GM19397 (cell line): ENCODE measurements around the gene NOC4L.
"Not testable (repeated sequence)": the region's sequence is repeated elsewhere in the genome, so short reads cannot be mapped to it uniquely, and the experiment has no call there.

ENCODE experiments used
- ATAC-seq: cut with Tn5 transposase; IDR thresholded peaks from one replicate; pipeline ENCODE4 v1.9.1; 2021; ENCODE audit warnings: mild to moderate bottlenecking, moderate library complexity; ENCODE audit not compliant: unreplicated experiment

NOC4L gene

DNA sequence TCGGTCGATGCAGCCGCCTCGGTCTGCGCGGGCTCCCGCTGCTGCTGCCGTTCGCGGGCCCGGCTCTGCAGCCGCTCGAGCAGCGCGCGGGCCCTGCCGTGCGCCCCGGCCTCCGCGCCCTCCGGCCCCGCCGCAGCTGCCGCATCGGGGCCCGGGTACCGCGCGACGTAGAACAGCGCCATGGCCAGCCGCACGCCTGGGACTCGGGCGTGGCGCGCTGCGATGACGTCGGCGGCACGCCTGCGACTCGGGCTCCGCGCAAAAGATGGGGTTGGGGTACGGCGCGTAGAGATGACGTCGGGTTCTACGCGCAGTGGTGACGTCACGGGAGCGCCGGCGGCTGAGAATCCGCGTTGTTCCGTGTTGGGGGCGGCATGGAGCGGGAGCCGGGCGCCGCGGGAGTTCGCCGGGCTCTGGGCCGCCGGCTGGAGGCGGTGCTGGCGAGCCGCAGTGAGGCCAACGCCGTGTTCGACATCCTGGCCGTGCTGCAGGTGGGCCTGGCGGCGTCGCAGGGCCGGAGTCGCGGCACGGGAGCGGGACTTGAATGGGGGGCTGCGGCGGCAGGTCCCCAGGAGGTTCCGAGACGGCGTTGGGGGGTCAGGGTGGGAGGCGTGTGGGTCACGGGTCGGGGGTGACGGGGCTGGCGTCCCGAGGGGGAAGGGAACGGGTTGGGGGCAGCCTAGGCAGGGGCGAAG lies at the start of gene NOC4L, which contains the start of gene DDX51:
TSS of gene NOC4L (plus strand) at position 343 of the 695 bp plus-strand sequence. CDS start at position 375, 32 bp downstream.
TSS of gene DDX51 (minus strand) at position 205 of the 695 bp plus-strand sequence. CDS start at position 182, 23 bp downstream.
- peak; percentile 87 for ATAC-seq

DNA sequence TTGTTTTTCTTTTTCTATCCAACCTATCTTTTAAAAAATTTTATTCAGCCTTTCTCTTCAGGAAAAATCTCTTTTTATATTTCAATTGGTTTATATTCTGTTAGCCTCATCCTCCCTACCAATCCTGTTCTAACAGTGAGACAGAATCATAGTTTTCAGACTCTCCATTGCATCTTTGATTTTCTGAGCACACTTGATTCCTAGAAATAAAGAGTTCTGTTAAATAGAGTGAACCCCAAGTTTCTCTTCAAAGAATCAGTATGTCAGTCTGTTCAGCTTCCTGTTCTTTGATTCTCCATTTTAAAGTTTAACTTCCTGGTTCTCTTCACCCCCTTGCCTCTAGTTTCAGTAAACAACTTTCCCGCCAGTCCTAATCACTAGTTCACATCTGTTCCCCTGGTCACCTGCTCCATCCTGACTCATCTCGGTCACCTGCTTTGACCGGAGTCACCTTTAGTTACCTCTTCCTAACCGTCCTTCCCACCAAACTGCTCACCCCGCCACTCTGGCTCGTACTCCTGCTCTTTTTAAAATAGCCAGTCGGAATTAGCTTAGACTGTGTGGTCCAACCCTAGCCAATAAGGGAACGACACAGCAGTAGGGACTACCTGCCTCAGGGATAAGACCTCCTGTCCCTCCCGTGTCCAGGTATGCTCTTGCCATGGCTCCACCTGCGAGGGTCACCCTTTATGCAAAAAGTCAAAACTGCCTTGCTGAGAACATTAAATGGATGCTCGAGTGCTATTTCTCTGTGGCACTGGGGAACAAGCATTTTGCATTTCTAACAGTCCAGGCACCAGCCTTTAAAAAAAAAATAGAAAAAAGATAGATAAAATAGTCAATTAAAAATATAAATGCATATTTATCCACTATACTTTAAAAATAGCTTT lies 48.5 kb upstream of the NOC4L start:
- ATAC-seq = no peak

DNA sequence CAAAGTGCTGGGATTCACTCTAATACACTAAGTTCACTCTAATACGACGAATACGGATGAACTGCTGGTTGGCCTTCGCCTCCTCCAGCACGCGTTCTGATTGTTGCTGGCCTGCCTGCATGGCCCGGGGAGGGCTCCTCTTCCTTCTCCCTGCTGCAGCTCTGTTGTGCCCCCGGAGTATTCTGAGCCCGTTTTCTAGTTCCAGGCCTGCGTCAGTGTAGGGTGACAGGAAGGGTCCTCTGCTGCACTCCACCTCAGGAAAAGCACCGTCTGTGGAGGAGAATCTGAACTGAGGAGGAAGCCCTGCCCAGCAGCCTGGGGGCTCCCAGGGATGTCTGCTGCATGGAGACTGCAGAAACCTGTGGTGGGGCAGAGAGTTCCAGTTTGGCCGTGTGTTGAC lies 44.5 kb upstream of the NOC4L start:
- ATAC-seq = no peak

DNA sequence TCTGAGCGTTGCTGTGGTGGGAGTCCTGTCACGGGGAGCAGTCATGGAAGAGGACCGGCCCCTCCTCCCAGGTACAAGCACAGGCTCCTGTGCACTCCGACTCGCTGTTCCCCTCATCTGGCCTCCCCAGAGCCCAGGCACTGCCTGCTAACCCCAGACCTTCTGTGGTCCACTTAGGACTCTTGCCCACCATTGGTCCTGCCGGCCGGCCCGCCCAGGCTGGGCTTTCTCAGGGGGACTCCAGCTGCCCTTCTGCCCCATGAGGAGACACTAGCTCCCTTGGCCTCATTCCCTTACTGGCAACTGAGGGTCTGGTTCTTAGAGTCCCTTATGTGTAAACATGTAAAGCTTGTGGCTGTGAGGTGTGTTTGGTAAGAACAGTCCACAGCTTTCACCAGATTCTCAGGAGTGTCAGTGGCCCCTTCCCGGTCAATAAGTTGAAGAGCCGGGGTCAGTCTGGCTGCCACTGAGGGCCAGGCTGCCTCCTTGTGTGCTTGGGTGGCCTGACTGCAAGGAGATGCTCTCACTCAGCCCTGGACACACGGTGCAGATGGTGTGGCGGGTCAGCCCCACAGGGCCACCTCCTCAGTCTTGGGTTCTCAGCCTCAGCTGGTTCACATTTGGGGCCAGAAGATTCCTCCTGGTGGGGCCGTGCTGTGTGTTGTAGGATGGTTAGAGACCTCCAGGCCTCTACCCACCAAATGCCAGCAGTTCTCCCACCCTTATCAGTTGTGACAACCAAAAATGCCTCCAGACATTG lies 43.8 kb upstream of the NOC4L start:
- no peak for ATAC-seq

DNA sequence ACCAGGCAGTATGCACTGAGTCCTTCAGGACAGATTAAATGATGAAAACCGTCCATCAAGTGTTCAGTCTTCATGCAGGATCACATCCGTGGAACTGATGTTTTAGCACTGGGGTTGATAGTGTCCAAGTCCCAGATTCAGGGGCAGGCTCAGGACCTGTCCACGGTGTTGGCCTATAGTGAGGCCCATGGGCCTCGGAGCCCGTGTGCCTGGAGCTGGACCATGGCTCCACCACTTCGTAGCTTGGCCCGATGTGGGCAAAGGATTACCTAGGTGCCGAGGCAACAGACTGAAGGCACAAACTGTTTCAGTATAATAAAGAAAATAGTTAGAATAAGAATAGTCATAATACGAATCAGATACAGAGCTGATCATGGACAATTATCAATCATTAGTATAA lies 42.0 kb upstream of the NOC4L start:
- no peak for ATAC-seq

- ATAC-seq = not testable (repeated sequence)
Observed at GRCh38 chr12:132103072-132103471, 41.2 kb upstream of the NOC4L start.

DNA sequence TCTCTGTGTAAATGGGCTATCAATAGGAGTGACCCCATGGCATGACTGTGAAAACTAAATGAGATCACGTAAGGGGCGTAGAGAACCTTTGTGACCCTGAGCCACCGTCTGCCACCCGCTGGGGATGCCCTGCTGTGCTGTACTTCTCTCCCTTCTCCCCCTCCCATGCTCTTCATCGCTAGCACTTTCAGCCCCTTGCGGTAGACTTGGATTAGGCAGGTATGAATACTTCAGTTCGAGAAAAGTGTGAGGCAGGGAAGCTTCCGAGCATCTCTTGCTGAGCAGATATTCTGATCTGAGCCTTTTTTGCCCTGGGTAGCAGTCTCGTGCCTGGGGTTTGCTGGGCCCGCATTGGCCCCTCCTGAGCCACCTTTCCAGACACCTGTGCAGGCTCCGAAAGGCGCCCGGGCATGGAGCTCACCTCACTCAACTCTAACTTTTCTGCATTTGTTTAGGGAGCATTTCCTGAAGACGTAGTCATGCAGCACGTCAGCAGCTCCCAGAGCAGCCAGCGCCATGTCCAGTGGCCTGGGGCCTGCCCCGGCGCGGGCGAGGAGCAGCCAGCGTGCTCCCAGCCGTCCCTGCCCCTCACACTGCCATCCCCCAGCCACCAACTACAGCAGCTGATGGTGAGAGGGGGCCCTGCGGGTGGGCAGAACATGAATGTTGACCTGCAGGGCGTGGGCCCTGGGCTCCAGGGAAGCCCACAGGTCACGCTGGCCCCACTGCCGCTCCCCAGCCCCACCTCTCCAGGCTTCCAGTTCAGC lies 40.5 kb upstream of the NOC4L start:
- ATAC-seq = no peak

GRCh38 chr12:132105467-132105866 lies 38.8 kb upstream of the NOC4L start:
- no peak for ATAC-seq

- no peak for ATAC-seq
Observed at GRCh38 chr12:132106921-132107320, 37.3 kb upstream of the NOC4L start.

- ATAC-seq = no peak
Observed at GRCh38 chr12:132108211-132108832, 35.9 kb upstream of the NOC4L start.

GRCh38 chr12:132109741-132110140 lies 34.5 kb upstream of the NOC4L start:
- ATAC-seq = no peak

DNA sequence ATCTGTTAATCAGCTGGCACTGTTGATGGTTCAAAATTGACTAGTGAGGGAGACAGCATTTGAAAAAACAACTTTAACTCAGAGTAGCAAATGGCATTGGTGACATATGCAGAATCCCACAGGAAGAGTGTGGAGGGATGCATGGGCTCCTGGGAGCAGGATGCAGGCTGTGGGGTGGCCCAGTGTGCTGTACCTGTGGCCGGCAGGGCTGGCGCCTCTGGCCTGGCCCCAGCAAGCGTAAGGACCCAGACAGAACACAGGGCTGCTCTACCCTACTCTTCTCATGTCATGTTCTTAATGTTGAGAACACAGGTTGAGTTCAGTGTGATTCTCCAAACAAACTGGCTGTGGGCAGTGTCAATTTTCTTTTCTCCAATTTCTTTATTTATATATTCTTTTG lies 33.6 kb upstream of the NOC4L start:
- ATAC-seq = no peak

- no peak for ATAC-seq
Observed at GRCh38 chr12:132111654-132112304, 32.5 kb upstream of the NOC4L start.

DNA sequence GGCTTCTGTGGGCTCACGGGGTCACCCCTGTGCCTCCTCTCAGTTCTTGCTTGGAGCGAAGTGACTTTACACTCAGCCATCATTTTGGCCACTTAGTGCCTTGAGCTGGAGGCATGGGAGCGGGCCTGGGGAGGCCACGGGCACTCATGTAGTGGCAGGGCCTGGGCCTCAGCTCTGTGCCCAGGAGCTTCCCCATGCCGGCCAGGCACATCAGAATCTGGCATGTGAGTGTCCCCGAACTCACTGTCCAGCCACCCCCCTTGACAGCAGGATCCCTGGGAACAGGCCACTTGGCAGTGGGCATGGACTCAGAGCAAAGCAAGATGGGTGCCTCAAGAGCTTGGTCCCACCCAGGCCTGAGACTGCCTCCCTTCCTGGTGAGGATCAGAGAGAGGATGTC lies 29.6 kb upstream of the NOC4L start:
- ATAC-seq = no peak

- no peak for ATAC-seq
Observed at GRCh38 chr12:132115500-132115899, 28.8 kb upstream of the NOC4L start.

- no peak for ATAC-seq
Observed at GRCh38 chr12:132116709-132117557, 27.3 kb upstream of the NOC4L start.

GRCh38 chr12:132117558-132117875 lies 26.7 kb upstream of the NOC4L start:
- ATAC-seq = no peak

- ATAC-seq = no peak
Observed at GRCh38 chr12:132118876-132119275, 25.4 kb upstream of the NOC4L start.

DNA sequence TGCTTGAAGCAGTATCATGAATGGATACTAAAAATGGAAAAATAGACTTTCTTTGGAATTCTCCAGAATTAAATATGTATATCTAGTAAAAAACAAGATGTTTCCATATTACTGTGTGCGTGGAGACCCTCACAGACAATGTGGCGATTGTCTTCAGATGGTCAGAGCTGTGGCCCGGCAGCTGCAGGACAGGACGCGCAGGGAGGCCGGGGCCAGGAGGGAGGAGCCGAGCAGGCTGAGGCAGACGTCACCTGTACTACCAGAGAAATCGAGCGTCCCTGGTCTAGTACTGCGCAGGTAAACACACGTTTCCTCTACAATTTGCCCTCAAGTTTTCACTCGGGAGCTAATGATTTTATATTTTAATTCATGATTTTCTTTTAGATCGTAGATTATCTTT lies 23.0 kb upstream of the NOC4L start:
- no peak for ATAC-seq
